ENCODE measurements around the gene MPI.

MPI gene, protein sequence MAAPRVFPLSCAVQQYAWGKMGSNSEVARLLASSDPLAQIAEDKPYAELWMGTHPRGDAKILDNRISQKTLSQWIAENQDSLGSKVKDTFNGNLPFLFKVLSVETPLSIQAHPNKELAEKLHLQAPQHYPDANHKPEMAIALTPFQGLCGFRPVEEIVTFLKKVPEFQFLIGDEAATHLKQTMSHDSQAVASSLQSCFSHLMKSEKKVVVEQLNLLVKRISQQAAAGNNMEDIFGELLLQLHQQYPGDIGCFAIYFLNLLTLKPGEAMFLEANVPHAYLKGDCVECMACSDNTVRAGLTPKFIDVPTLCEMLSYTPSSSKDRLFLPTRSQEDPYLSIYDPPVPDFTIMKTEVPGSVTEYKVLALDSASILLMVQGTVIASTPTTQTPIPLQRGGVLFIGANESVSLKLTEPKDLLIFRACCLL

GRCh38 chr15:74889883-74890664 is at the start of gene MPI:
Gene MPI (plus strand): TSS chr15:74890042. CDS start chr15:74890074, 32 bp downstream.
- ChIA-PET CTCF (interaction anchor here (2.8 kb wide), 1 partner anchor 11 kb away, joined by 13 read pairs; no protein-coding TSS in a partner anchor), POLR2A (interaction anchor here (0.5 to 2.9 kb wide), 25 partner anchors 8 to 472 kb away, joined by 3 to 35 read pairs (median 4); partner anchors contain the start of genes COX5A, FAM219B, RPP25 and SCAMP5)
- no peak for TF ChIP-seq LEF1 (IDR thresholded peaks at IDR 0.05; ENCODE audit: borderline replicate concordance)
- TF ChIP-seq NFRKB (IDR thresholded peaks at IDR 0.05): peak; percentile 56
- peak; percentile 90 for TF ChIP-seq L3MBTL2 (conservative IDR thresholded peaks at IDR 0.05)
- TF ChIP-seq ELF4 (IDR thresholded peaks at IDR 0.05): peak; percentile 91
- peak; percentile 87 for TF ChIP-seq SUZ12 (IDR thresholded peaks at IDR 0.05)
- TF ChIP-seq ARNT (IDR thresholded peaks at IDR 0.05): peak; percentile 93
- peak; percentile 97 for DNase-seq (ENCODE audit: extremely low spot score)

- TF ChIP-seq ZNF384 (IDR thresholded peaks at IDR 0.05) (no peak), SP1 (IDR thresholded peaks at IDR 0.05) (no peak), NFRKB (IDR thresholded peaks at IDR 0.05) (no peak), FOXK2 (IDR thresholded peaks at IDR 0.05) (no peak), HDGF (IDR thresholded peaks at IDR 0.05; ENCODE audit: borderline replicate concordance) (no peak), TARDBP (IDR thresholded peaks at IDR 0.05) (no peak), ARNT (IDR thresholded peaks at IDR 0.05) (no peak), ELF4 (IDR thresholded peaks at IDR 0.05) (no peak), BHLHE40 (IDR thresholded peaks at IDR 0.05; ENCODE audit: borderline replicate concordance) (no peak), FOXM1 (IDR thresholded peaks at IDR 0.05; ENCODE audit: borderline replicate concordance) (no peak), L3MBTL2 (conservative IDR thresholded peaks at IDR 0.05) (no peak), SUZ12 (IDR thresholded peaks at IDR 0.05) (no peak), PKNOX1 (IDR thresholded peaks at IDR 0.05) (no peak), CTBP1 (IDR thresholded peaks at IDR 0.05; ENCODE audit: borderline replicate concordance) (no peak), LEF1 (IDR thresholded peaks at IDR 0.05; ENCODE audit: borderline replicate concordance) (no peak), FOXA1 (IDR thresholded peaks at IDR 0.05) (no peak)
- POLR2A ChIA-PET: interaction anchor here (0.5 to 4.4 kb wide), 4 partner anchors 29 to 139 kb away, joined by 3 to 25 read pairs (median 6); partner anchors contain the start of gene FAM219B
- no peak for DNase-seq (ENCODE audit: extremely low spot score)
- CTCF ChIA-PET: interaction anchor here (0.6 to 1.0 kb wide), 3 partner anchors 38 to 109 kb away, joined by 3 to 6 read pairs (median 3); no protein-coding TSS in a partner anchor
Observed at GRCh38 chr15:74840851-74841775, 48.7 kb upstream of the MPI start.

DNA sequence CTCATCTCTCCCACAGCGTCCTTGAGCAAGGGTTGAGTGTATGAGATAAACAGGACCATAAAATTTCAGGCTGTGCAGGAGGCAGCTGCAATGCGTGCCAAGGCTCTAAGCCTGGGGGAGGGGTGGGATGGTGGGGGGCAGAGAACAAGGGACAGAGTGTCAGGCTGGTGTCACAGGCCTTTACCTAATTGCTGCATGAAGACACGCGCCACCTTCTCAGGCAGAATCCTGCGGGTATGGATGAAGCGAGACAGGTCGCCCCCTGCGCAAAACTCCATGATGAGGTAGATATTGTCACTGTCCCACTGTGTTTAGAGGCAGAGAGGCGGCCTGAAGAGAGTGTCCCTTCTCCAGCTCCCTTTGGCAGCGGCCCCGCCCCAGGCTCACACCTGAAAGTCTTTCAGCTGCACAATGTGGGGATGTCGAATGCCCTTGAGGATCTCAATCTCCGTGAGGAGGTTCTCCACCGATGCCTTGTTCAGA is 47.9 kb upstream of the MPI start:
- no peak for TF ChIP-seq SUZ12 (IDR thresholded peaks at IDR 0.05)
- TF ChIP-seq BHLHE40 (IDR thresholded peaks at IDR 0.05; ENCODE audit: borderline replicate concordance): no peak
- no peak for TF ChIP-seq CTBP1 (IDR thresholded peaks at IDR 0.05; ENCODE audit: borderline replicate concordance)
- no peak for TF ChIP-seq FOXA1 (IDR thresholded peaks at IDR 0.05)
- TF ChIP-seq ELF4 (IDR thresholded peaks at IDR 0.05): no peak
- no peak for DNase-seq (ENCODE audit: extremely low spot score)
- CTCF ChIA-PET: interaction anchor here (0.6 to 1.8 kb wide), 4 partner anchors 37 to 110 kb away, joined by 3 to 8 read pairs (median 3); no protein-coding TSS in a partner anchor
- POLR2A ChIA-PET: interaction anchor here (0.6 to 4.4 kb wide), 17 partner anchors 10 to 115 kb away, joined by 3 to 25 read pairs (median 4); partner anchors contain the start of genes FAM219B, MPI and RPP25

DNA sequence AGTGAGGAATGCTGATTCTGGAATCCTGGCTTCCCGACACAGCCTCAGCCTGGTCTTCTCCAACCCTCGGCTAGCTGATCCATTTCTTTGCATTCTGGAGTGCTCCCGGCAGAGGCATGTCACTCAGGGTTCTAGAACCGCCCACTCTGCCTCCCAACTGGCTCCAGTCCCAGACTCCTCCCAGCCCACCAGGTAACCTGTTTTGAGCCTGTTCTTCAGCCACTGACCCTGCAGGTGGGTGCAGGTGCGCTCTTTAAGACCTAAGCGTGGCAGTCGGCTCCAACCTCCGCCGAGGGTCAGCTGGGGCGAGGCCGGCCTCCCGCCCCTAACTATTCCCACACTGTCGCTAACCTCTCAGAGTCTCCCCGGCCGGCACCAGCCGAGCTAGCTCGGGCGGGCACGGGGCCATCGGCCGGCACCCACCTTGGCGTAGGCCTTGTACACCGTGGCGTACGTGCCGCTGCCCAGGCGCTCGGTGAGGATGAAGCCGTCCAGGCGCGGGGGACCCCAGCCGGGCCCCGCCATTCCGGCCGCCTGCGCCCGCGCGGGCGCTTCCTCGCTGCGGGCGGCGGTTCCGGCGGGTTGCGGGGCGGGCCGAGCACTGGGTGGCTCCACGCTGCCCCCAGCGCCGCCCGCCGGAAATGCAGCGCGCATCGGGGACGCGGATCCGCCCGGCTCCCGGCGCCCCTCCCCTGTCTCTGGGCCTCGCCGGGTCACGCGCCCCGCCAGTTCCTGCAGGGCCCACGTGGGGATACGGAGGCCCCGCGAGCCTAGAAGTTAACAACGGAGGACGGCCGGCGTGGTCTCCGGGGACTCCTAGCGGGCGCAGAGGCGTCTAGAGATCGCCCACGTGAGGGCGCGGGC is 47.0 kb upstream of the MPI start, which contains the start of gene ULK3:
ULK3 (minus strand) TSS at position 576 of the 864 bp plus-strand sequence; CDS start at position 525, 51 bp downstream.
- peak; percentile 98 for DNase-seq (ENCODE audit: extremely low spot score)
- POLR2A ChIA-PET: interaction anchor here (0.6 to 4.4 kb wide), 25 partner anchors 9 to 115 kb away, joined by 3 to 25 read pairs (median 4); partner anchors contain the start of genes FAM219B, MPI, RPP25 and SCAMP2
- CTCF ChIA-PET: interaction anchor here (0.8 to 1.8 kb wide), 7 partner anchors 10 to 109 kb away, joined by 3 to 8 read pairs (median 3); no protein-coding TSS in a partner anchor
- TF ChIP-seq ELF4 (IDR thresholded peaks at IDR 0.05) (no peak), FOXM1 (IDR thresholded peaks at IDR 0.05; ENCODE audit: borderline replicate concordance) (peak; percentile 30; the same call in 1 of the 2 replicates), L3MBTL2 (conservative IDR thresholded peaks at IDR 0.05) (peak; percentile 91), FOXK2 (IDR thresholded peaks at IDR 0.05) (no peak), HDGF (IDR thresholded peaks at IDR 0.05; ENCODE audit: borderline replicate concordance) (no peak), FOXA1 (IDR thresholded peaks at IDR 0.05) (no peak), ARNT (IDR thresholded peaks at IDR 0.05) (peak; percentile 38; the same call in 1 of the 2 replicates), PKNOX1 (IDR thresholded peaks at IDR 0.05) (peak; percentile 98), LEF1 (IDR thresholded peaks at IDR 0.05; ENCODE audit: borderline replicate concordance) (peak; percentile 25; the same call in 1 of the 2 replicates)

Data from HEK293T (cell line).